Calu3 (cell line): ENCODE measurements around the gene LAMC3. TPM values are rescaled to one million over a fixed set of nuclear protein-coding genes. Genes with fewer than 3 reads are reported as not detected.

Experiments used
- BruUV-seq: library from RNA; stranded (reverse); fragments of 400-500 nt; replicated peaks from 2 replicates; lab custom pipeline; 2021; lab: Mats Ljungman, UMichigan
- CTCF ChIA-PET: fragments of 300-600 bp; sonication (Branson Sonifier 250); formaldehyde crosslinking; loops from one replicate; lab custom pipeline; 2022; ENCODE audit warnings: antibody characterized with exemption; lab: Charles Lee
- DNase-seq: peaks from one replicate; pipeline ENCODE4 v3.0.0; 2022
- H3K27ac Mint-ChIP-seq: one replicate; pipeline ENCODE4 v1.8.0; 2022; ENCODE audit warnings: mixed read lengths; ENCODE audit not compliant: unreplicated experiment
- H3K27me3 Mint-ChIP-seq: one replicate; pipeline ENCODE4 v1.8.0; 2022; ENCODE audit warnings: mixed read lengths; ENCODE audit not compliant: unreplicated experiment
- H3K36me3 Mint-ChIP-seq: one replicate; pipeline ENCODE4 v1.8.0; 2022; ENCODE audit warnings: mild to moderate bottlenecking, moderate library complexity, mixed read lengths; ENCODE audit not compliant: insufficient read depth, unreplicated experiment
- H3K4me1 Mint-ChIP-seq: one replicate; pipeline ENCODE4 v1.8.0; 2022; ENCODE audit warnings: mild to moderate bottlenecking, low read depth, mixed read lengths; ENCODE audit not compliant: unreplicated experiment
- H3K4me3 Mint-ChIP-seq: one replicate; pipeline ENCODE4 v1.8.0; 2022; ENCODE audit warnings: mild to moderate bottlenecking, low read depth, moderate library complexity, mixed read lengths; ENCODE audit not compliant: unreplicated experiment
- H3K9me3 Mint-ChIP-seq: one replicate; pipeline ENCODE4 v1.8.0; 2022; ENCODE audit warnings: low read depth, mixed read lengths; ENCODE audit not compliant: unreplicated experiment
- CTCF ChIP-seq: fragments of 200-600 bp; IDR thresholded peaks from one replicate; pipeline ENCODE4 v1.8.0; 2022; ENCODE audit warnings: antibody characterized with exemption; ENCODE audit not compliant: unreplicated experiment
- intact Hi-C: fragments of 100-400 bp; cut with micrococcal nuclease; formaldehyde crosslinking; loops from one replicate; pipeline ENCODE4 v1.10.0; 2022; ENCODE audit not compliant: unreplicated experiment
- total RNA-seq: library from RNA; stranded (reverse); gene quantifications from 2 replicates; pipeline ENCODE4 v1.2.3, GENCODE V29; 2022

LAMC3 gene
- total RNA-seq, 1 experiment from 2014 or later = not detected

- no peak for DNase-seq
- no TSS peak for BruUV-seq
- Mint-ChIP-seq H3K4me1 (no peaks in the 10 kb centered on the region), H3K27ac (no peak overlapping the region), H3K36me3 (peaks cover 37% of the 10 kb centered on the region), H3K27me3 (no peaks in the 10 kb centered on the region), H3K4me3 (no peak overlapping the region), H3K9me3 (no peaks in the 10 kb centered on the region)
- intact Hi-C loops = no loop called here
- CTCF ChIA-PET = no interaction called here
- no peak for TF ChIP-seq CTCF
These were observed 120.2 kb downstream of the LAMC3 start for GRCh38 chr9:131129183-131129582.

GRCh38 chr9:131138676-131139075, 129.7 kb downstream of the LAMC3 start:
- CTCF ChIA-PET = interaction anchor here (1.0 kb wide), 1 partner anchor 29 kb away, joined by 3 read pairs; no protein-coding TSS in a partner anchor
- Mint-ChIP-seq H3K27ac (no peak overlapping the region), H3K9me3 (no peaks in the 10 kb centered on the region), H3K4me3 (no peak overlapping the region), H3K4me1 (no peaks in the 10 kb centered on the region), H3K27me3 (no peaks in the 10 kb centered on the region), H3K36me3 (peaks cover 42% of the 10 kb centered on the region)
- intact Hi-C loops = no loop called here
- no peak for TF ChIP-seq CTCF
- no peak for DNase-seq
- no TSS peak for BruUV-seq

- BruUV-seq = no TSS peak
- no peak for TF ChIP-seq CTCF
- Mint-ChIP-seq H3K4me1 (no peaks in the 10 kb centered on the region), H3K27me3 (no peaks in the 10 kb centered on the region), H3K27ac (no peak overlapping the region), H3K4me3 (no peak overlapping the region), H3K36me3 (peaks cover 47% of the 10 kb centered on the region), H3K9me3 (no peaks in the 10 kb centered on the region)
- intact Hi-C loops = no loop called here
- no peak for DNase-seq
- CTCF ChIA-PET = no interaction called here
These were observed 131.1 kb downstream of the LAMC3 start for GRCh38 chr9:131140112-131140511.

GRCh38 chr9:131140550-131140949, 131.6 kb downstream of the LAMC3 start:
- peaks cover 47% of the 10 kb centered on the region for H3K36me3 Mint-ChIP-seq
- DNase-seq = no peak
- TF ChIP-seq CTCF = no peak
- H3K4me1 Mint-ChIP-seq = no peaks in the 10 kb centered on the region
- no peaks in the 10 kb centered on the region for H3K27me3 Mint-ChIP-seq
- BruUV-seq = no TSS peak
- H3K4me3 Mint-ChIP-seq = no peak overlapping the region
- no peaks in the 10 kb centered on the region for H3K9me3 Mint-ChIP-seq
- CTCF ChIA-PET = no interaction called here
- H3K27ac Mint-ChIP-seq = no peak overlapping the region
- intact Hi-C loops = no loop called here
